T-helper 1 cell treated with Interleukin-12 subunit alpha and Interleukin-12 subunit beta and Interleukin-4 antibody, amounts not matched to agents 30 μg/mL and 1 μg/mL, for 36 hours (primary cell): ENCODE results near the gene KIAA0513.

ENCODE experiments used
- H3K27ac Mint-ChIP-seq: one replicate; pipeline ENCODE4 v1.8.0; 2021; ENCODE audit warnings: mild to moderate bottlenecking, mixed read lengths
- H3K27me3 Mint-ChIP-seq: one replicate; pipeline ENCODE4 v1.8.0; 2021; ENCODE audit warnings: low read depth, mixed read lengths
- H3K36me3 Mint-ChIP-seq: one replicate; pipeline ENCODE4 v1.8.0; 2021; ENCODE audit warnings: low read depth, mixed read lengths
- H3K4me1 Mint-ChIP-seq: one replicate; pipeline ENCODE4 v1.8.0; 2021; ENCODE audit warnings: low read depth, mixed read lengths
- H3K4me3 Mint-ChIP-seq: one replicate; pipeline ENCODE4 v1.8.0; 2021; ENCODE audit warnings: mild to moderate bottlenecking, moderate library complexity, mixed read lengths
- H3K9me3 Mint-ChIP-seq: one replicate; pipeline ENCODE4 v1.8.0; 2021; ENCODE audit warnings: mixed read lengths

Gene KIAA0513

DNA sequence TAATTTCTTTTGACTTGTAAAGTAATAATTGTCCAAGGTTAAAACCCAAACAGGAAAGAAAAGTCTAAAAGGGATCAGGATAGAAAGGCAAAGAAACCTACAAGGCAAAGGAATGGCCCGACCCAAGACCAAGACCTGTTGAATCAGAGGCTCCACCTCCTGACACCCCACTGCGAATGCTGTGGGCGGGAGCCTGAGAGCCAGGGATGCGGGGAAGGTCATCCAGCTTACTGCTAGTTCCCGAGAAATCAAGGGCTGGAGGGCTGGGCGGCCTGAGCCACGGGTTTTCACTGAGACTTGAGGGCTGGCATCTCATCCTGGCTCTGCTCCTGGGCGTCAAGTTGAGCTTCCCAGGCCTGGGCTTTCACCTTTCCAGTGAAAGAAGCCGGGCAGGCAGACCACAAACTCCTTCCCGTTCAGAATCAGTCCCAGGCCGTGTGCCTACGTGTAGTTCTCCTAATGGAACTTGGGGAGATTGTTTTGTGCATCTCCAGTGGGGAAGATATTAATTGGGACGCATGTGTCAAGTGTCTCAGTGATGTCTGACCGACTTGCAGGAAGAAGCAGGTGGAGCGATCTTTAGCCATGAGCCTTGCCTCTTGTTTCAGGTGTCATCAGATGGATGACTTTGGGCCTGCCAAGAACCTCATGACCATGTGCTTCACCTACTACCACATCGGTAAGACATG is 47.8 kb downstream of the KIAA0513 start:
- Mint-ChIP-seq H3K27me3 (no peaks in the 10 kb centered on the region), H3K4me1 (no peaks in the 10 kb centered on the region), H3K27ac (no peak overlapping the region), H3K9me3 (no peaks in the 10 kb centered on the region), H3K36me3 (peaks cover 12% of the 10 kb centered on the region), H3K4me3 (no peak overlapping the region)

DNA sequence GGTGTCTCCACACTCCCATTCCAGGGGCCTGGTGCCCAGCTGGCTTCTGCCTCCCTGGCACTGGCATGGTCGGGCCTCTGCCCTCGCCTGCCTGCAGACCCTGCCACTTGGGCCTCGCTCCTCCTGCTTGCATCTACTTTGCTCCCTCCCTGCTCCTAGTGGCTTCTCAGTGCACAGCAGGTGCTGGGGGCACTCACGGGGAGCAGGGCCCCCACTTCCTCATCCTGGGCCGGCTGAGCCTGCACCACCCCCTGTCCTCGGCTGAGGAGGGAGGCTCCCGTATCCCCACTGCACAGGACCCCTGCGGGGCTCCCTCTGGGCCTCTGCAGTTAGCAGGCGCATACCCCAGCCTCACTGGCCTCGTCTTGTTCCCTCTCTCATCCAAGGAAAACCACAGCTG is 49.4 kb downstream of the KIAA0513 start:
- Mint-ChIP-seq H3K27ac (no peak overlapping the region), H3K4me1 (no peaks in the 10 kb centered on the region), H3K27me3 (no peaks in the 10 kb centered on the region), H3K4me3 (no peak overlapping the region), H3K9me3 (no peaks in the 10 kb centered on the region), H3K36me3 (peaks cover 8% of the 10 kb centered on the region)

GRCh38 chr16:85077576-85078125 is 50.1 kb downstream of the KIAA0513 start:
- Mint-ChIP-seq H3K9me3 (no peaks in the 10 kb centered on the region), H3K27ac (no peak overlapping the region), H3K4me1 (no peaks in the 10 kb centered on the region), H3K36me3 (peaks cover 8% of the 10 kb centered on the region), H3K27me3 (no peaks in the 10 kb centered on the region), H3K4me3 (no peak overlapping the region)

GRCh38 chr16:85078226-85078625 is 50.6 kb downstream of the KIAA0513 start:
- no peaks in the 10 kb centered on the region for H3K27me3 Mint-ChIP-seq
- peaks cover 1% of the 10 kb centered on the region for H3K4me1 Mint-ChIP-seq
- H3K27ac Mint-ChIP-seq: no peak overlapping the region
- H3K4me3 Mint-ChIP-seq: no peak overlapping the region
- H3K36me3 Mint-ChIP-seq: peaks cover 8% of the 10 kb centered on the region
- no peaks in the 10 kb centered on the region for H3K9me3 Mint-ChIP-seq

- Mint-ChIP-seq H3K36me3 (peaks cover 8% of the 10 kb centered on the region), H3K27ac (no peak overlapping the region), H3K27me3 (no peaks in the 10 kb centered on the region), H3K4me3 (no peak overlapping the region), H3K9me3 (no peaks in the 10 kb centered on the region), H3K4me1 (peaks cover 1% of the 10 kb centered on the region)
Observed at GRCh38 chr16:85078952-85079351, 51.4 kb downstream of the KIAA0513 start.

DNA sequence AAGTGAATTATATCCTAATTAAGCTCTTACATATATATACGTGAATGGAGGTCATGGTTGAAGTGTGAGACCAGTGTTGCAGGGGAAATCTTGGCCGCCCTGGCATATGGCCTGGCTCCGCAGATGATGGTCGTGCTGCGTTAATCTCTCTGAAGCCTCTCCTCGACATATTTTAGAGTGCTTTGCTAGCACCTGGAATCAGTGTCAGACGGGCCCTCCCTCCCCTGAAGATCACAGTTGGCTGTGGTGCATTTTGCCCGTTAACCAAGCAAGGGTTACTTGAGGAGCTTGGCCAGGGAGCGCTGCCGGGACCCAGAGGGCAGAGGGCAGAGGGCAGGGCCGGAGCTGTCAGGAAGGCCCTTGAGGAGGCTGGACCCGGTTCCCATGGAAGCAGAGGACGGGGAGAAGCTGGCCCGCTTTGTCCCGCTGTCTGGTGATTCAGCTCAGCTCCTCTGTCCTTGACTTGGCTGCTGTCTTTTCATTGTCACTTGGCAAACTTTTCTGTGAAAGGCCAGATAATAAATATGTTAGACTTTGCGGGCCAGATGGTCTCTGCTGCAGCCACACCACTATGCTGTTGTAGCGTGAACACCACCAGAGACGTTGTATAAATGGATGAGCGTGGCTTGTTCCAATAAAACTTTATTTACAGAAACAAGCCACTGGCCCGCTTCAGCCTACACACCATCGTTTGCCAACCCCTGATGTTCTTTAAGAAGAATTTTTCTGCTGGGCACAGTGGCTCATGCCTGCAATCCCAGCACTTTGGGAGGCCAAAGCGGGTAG is 52.4 kb downstream of the KIAA0513 start:
- H3K4me3 Mint-ChIP-seq: no peak overlapping the region
- no peaks in the 10 kb centered on the region for H3K27me3 Mint-ChIP-seq
- H3K4me1 Mint-ChIP-seq: peaks cover 1% of the 10 kb centered on the region
- H3K36me3 Mint-ChIP-seq: peaks cover 8% of the 10 kb centered on the region
- H3K27ac Mint-ChIP-seq: no peak overlapping the region
- H3K9me3 Mint-ChIP-seq: no peaks in the 10 kb centered on the region

DNA sequence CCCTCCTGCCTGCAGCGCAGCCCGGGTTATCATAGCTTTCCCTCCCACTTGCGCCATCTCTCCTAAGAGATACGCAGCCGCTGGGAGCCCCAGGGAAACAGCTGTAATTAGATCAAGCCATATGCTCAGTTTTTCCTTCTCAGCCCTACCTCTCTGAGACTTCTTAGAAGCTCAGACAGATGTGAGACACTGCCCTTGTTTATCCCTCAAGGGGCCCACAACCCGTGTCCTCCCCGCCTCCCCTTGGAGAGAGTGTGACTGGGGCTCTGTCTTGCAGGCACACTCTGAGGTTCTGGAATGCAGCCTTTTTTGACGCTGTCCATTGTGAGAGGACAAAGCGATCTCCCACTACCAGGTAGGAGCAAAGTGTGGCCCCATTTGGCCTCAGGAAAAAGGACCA is 53.4 kb downstream of the KIAA0513 start:
- H3K27ac Mint-ChIP-seq: no peak overlapping the region
- H3K36me3 Mint-ChIP-seq: peaks cover 2% of the 10 kb centered on the region
- H3K4me3 Mint-ChIP-seq: no peak overlapping the region

DNA sequence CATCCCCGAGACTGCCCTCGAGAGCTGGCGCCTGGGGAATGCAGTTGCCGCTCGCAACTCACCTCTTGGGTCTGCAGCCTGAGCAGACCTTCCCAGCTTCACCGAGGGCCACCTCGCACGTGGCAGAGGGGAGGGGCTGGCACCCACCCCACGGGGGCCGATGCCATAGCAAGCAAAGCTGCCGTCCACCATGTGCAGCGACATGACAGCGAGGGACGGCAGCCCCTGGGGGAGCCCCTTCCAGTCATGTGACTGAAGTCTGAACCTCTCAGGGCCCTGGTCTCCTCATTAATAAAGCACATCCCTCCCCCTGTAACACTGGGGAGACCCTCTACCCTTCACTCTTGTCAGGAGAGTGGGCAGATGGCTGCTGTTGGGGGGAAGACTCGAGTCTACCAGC is 54.2 kb downstream of the KIAA0513 start:
- Mint-ChIP-seq H3K36me3 (peaks cover 2% of the 10 kb centered on the region), H3K27ac (no peak overlapping the region), H3K9me3 (no peaks in the 10 kb centered on the region), H3K27me3 (no peaks in the 10 kb centered on the region), H3K4me1 (peaks cover 1% of the 10 kb centered on the region), H3K4me3 (no peak overlapping the region)

More for the DNA sequence above, 53.4 kb downstream of the KIAA0513 start:
- Mint-ChIP-seq H3K27me3 (no peaks in the 10 kb centered on the region), H3K9me3 (no peaks in the 10 kb centered on the region), H3K4me1 (peaks cover 1% of the 10 kb centered on the region)

DNA sequence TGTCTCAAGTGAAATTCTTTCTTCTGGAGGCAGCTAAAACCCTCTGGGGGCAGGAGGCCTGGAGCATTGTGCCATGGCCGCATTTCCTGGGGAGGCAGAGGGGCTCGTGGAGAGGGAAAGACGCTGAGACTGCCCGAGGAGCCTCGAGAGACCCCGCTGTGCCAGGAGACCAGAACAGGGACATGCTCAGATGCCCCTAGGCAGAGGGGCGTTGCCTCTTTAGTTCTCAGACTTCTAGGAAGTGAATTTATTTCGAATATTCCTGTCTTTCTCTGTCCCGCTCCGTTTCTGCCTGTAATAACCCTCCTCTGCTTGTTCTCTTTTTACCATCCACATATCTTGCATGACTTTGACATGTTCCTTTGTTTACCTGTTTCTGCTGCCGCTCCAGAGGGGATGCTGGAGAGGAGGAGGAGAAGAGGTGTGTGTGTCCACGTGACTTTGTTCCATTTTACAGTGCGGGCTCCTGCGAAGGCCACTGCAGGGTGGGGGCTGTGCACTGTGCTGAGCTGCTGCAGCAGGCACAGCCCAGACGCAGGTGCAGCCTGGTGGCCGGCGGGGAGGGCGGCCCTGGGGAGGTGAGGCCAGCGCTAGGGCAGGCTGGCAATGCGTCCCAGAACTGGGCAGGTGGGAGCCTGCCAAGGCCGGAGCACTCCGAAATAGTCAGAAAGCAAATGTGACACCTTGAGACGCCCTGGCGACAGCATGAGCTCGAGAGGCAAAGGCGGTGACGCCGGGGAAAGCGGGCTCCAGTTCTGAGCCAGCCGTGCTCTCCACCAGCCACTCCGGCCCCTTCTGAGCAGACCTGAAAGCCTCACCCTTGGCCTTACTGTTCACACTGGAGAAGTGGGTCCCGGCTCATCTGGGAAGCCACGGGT is 54.8 kb downstream of the KIAA0513 start:
- H3K27ac Mint-ChIP-seq: no peak overlapping the region

DNA sequence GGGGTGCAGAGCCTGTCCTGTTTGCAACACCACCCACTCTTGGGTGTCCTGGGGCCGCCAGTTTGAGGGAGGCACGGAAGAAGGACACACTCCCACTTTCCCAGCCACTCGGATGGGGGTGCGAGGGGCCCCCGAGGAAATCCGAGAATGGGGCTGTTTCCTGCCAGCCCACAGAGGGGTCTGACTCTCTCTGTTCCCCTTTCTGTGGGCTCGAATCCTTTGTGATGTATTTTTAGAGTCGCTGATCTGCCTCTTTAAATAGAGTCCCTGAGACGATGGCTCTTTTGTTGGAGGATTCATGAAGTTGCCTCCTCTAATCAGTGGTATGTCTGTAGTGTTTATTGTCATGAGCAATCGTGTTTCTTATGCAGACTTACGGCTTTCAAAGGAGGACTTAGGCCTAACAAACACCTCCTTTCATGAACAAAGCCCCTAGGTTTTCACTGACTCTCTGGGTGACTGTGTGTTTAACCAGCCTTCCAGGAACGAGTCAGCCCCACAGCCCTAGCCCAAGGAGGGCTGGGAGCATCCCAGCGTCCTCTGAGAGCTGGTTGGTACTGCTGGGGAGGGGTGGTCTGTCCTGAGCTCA is 55.5 kb downstream of the KIAA0513 start:
- Mint-ChIP-seq H3K36me3 (no peaks in the 10 kb centered on the region), H3K27ac (no peak overlapping the region), H3K27me3 (no peaks in the 10 kb centered on the region), H3K9me3 (no peaks in the 10 kb centered on the region), H3K4me1 (peaks cover 1% of the 10 kb centered on the region), H3K4me3 (no peak overlapping the region)

More for the DNA sequence above, 54.8 kb downstream of the KIAA0513 start:
- Mint-ChIP-seq H3K36me3 (peaks cover 2% of the 10 kb centered on the region), H3K9me3 (no peaks in the 10 kb centered on the region), H3K4me3 (no peak overlapping the region), H3K27me3 (no peaks in the 10 kb centered on the region), H3K4me1 (peaks cover 1% of the 10 kb centered on the region)

DNA sequence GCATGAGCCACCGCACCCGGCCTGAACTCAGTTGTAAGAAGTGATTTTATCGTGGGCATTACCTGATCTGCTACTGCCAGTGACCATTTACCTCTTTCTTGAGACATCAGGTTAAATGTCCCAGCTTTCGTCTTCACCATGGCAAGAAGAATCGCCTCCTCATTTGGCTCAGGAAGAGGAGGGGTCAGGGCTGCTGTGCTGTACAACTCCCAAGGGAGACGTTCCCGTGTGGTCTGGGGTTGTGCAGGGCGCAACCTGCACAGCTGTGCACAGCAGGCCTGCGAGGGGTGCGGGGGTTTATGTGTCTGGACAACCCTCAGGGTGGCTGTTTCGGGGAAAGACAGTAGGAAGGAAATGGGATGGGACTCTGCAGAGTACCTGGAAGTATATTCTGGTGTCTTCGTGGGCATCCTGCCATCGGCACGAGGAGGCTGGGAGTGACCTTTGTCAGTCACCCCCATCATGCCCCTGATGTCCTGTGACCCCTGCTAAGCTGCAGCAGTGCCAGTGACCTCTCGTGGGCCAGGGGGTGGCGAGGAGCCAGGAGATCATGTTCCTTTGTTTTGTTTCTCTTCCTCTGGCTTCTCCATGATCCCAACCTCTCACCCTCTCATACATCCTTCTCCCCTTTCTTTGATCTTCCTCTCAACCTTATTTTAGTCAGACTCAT is 57.4 kb downstream of the KIAA0513 start:
- Mint-ChIP-seq H3K27me3 (no peaks in the 10 kb centered on the region), H3K4me3 (no peak overlapping the region), H3K4me1 (peaks cover 1% of the 10 kb centered on the region), H3K9me3 (no peaks in the 10 kb centered on the region), H3K36me3 (no peaks in the 10 kb centered on the region), H3K27ac (no peak overlapping the region)

- peaks cover 1% of the 10 kb centered on the region for H3K4me1 Mint-ChIP-seq
- H3K27me3 Mint-ChIP-seq: no peaks in the 10 kb centered on the region
- no peaks in the 10 kb centered on the region for H3K36me3 Mint-ChIP-seq
- H3K4me3 Mint-ChIP-seq: no peak overlapping the region
- no peak overlapping the region for H3K27ac Mint-ChIP-seq
- H3K9me3 Mint-ChIP-seq: no peaks in the 10 kb centered on the region
Observed at GRCh38 chr16:85085721-85086120, 58.1 kb downstream of the KIAA0513 start.

DNA sequence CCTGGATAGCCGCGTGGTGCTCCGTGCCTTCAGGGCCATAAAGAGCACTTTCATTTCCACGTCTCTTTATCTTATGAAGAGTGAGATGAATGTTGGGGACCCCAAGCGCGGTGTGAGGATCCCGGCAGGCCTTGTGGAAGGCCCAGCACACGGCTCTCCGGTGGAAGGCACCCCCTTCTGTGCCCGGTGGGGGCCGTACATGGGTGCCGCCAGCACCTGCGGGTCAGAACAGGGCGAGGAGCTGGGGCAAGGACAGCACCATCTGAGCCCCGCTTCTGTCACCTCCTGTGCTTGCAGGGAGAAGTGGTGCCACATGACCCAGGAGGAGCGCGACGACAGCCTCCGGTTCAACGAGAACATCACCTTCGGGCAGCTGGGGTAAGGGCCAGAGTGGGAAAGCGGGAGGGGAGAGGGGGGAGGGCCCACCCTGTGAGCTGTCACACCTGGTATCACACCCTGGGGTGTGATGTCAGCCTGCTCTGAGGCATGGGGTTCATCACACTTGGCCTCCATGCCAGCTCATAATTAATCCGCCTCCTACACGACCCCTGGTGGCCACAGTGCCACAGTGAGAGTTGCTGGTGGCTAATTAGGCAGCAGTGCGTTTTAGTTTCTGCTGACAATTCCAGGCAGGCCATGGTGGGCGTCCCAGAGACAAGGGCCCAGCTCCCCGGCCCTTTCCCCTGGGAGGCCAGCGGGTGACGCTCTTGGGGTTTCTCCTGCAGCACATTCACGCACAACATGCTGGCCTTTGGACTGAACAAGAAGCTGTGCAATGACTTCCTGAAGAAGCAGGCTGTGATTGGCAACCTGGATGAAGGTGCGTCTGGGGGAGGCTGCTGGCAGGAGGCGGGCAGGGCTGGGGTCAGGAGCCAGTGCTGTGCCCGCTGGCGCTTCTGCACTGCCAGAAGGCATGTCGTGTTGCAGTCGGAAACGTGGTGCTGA is 59.0 kb downstream of the KIAA0513 start:
- no peaks in the 10 kb centered on the region for H3K9me3 Mint-ChIP-seq
- no peaks in the 10 kb centered on the region for H3K36me3 Mint-ChIP-seq
- no peaks in the 10 kb centered on the region for H3K27me3 Mint-ChIP-seq
- H3K4me3 Mint-ChIP-seq: no peak overlapping the region
- peaks cover 1% of the 10 kb centered on the region for H3K4me1 Mint-ChIP-seq
- H3K27ac Mint-ChIP-seq: no peak overlapping the region
